PFSK-1 (cell line): ENCODE data around the gene PCBP3.

Experiments
- POLR2AphosphoS5 ChIP-seq: IDR thresholded peaks from 2 replicates; pipeline ENCODE4 v1.6.1; 2012; ENCODE audit warnings: low read depth, mild to moderate bottlenecking, control low read depth, low read length, moderate library complexity
- REST ChIP-seq, 2 experiments: IDR thresholded peaks; 2 replicates each; pipeline versions ENCODE4 v1.6.1 to v1.8.0; 2011 to 2012; ENCODE audit warnings: low read depth in 2 of 2, low read length in 2 of 2, control low read depth in 1 of 2, inconsistent platforms in 1 of 2, mild to moderate bottlenecking in 1 of 2, moderate library complexity in 1 of 2; ENCODE audit not compliant: insufficient read depth in 1 of 2
- SIN3A ChIP-seq: IDR thresholded peaks from 2 replicates; pipeline ENCODE4 v1.6.1; 2012; ENCODE audit warnings: mild to moderate bottlenecking, low read length, moderate library complexity, borderline replicate concordance; ENCODE audit not compliant: insufficient read depth
- TAF1 ChIP-seq: IDR thresholded peaks from 2 replicates; pipeline ENCODE4 v1.6.1; 2012; ENCODE audit warnings: low read length, control low read depth, borderline replicate concordance; ENCODE audit not compliant: insufficient read depth

GRCh38 chr21:45797338-45797737 lies 153.8 kb downstream of the PCBP3 start:
- TF ChIP-seq SIN3A (no peak), REST (IDR thresholded peaks at IDR 0.05; ENCODE audit: insufficient read depth in 1 of 2, low read depth in 2 of 2, low read length in 2 of 2) (no peak), POLR2AphosphoS5 (no peak), TAF1 (no peak)
